Glutamatergic neuron (in vitro differentiated cells): Measurements from ENCODE around the gene C16orf92. TPM values are rescaled to one million over a fixed set of nuclear protein-coding genes. Genes with fewer than 3 reads are reported as not detected.

ENCODE experiments used
- DNase-seq: peaks from one replicate; pipeline ENCODE4 v3.0.0; 2022
- H3K27ac Mint-ChIP-seq: one replicate; pipeline ENCODE4 v1.8.0; 2020; ENCODE audit warnings: mild to moderate bottlenecking, mixed read lengths, inconsistent platforms; ENCODE audit not compliant: unreplicated experiment
- H3K27me3 Mint-ChIP-seq: one replicate; pipeline ENCODE4 v1.8.0; 2020; ENCODE audit warnings: mild to moderate bottlenecking, moderate library complexity, mixed read lengths, inconsistent platforms; ENCODE audit not compliant: unreplicated experiment
- H3K36me3 Mint-ChIP-seq: one replicate; pipeline ENCODE4 v1.8.0; 2020; ENCODE audit warnings: mild to moderate bottlenecking, mixed read lengths, inconsistent platforms; ENCODE audit not compliant: unreplicated experiment
- H3K4me1 Mint-ChIP-seq: one replicate; pipeline ENCODE4 v1.8.0; 2020; ENCODE audit warnings: mild to moderate bottlenecking, low read depth, mixed read lengths, inconsistent platforms; ENCODE audit not compliant: unreplicated experiment
- H3K4me3 Mint-ChIP-seq: one replicate; pipeline ENCODE4 v1.8.0; 2020; ENCODE audit warnings: mild to moderate bottlenecking, mixed read lengths, inconsistent platforms; ENCODE audit not compliant: unreplicated experiment
- H3K9me3 Mint-ChIP-seq: one replicate; pipeline ENCODE4 v1.8.0; 2020; ENCODE audit warnings: mild to moderate bottlenecking, moderate library complexity, mixed read lengths, inconsistent platforms; ENCODE audit not compliant: unreplicated experiment
- total RNA-seq: library from RNA; stranded (reverse); fragmentation: NEBNext Ultra II Directional; extraction: Animal tissue kit (Norgen Biotek cat#: 25700); gene quantifications from one replicate; pipeline ENCODE4 v1.2.1, GENCODE V29; 2021; ENCODE audit not compliant: unreplicated experiment
- TF ChIP-seq, protein P1 (sequence below): fragments of 200-600 bp; sonication (generic); IDR thresholded peaks from one replicate; pipeline ENCODE4 v1.5.0; 2021; ENCODE audit not compliant: partially characterized antibody, unreplicated experiment

Gene C16orf92
- total RNA-seq, 1 donor from 2014 or later = not detected

DNA sequence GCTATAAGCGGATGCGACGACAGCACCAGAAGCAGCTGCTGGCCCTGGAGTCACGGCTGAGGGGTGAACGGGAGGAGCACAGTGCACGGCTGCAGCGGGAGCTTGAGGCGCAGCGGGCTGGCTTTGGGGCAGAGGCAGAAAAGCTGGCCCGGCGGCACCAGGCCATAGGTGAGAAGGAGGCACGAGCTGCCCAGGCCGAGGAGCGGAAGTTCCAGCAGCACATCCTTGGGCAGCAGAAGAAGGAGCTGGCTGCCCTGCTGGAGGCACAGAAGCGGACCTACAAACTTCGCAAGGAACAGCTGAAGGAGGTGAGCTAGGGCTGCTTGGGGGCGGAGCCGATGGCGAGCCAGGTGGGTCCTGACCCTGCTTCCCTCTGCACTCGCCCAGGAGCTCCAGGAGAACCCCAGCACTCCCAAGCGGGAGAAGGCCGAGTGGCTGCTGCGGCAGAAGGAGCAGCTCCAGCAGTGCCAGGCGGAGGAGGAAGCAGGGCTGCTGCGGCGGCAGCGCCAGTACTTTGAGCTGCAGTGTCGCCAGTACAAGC, 37.7 kb upstream of the C16orf92 start:
- H3K4me3 Mint-ChIP-seq = no peak overlapping the region
- peaks cover 16% of the 10 kb centered on the region for H3K27me3 Mint-ChIP-seq
- no peaks in the 10 kb centered on the region for H3K4me1 Mint-ChIP-seq
- H3K27ac Mint-ChIP-seq = no peak overlapping the region
- TF ChIP-seq, protein P1, sequence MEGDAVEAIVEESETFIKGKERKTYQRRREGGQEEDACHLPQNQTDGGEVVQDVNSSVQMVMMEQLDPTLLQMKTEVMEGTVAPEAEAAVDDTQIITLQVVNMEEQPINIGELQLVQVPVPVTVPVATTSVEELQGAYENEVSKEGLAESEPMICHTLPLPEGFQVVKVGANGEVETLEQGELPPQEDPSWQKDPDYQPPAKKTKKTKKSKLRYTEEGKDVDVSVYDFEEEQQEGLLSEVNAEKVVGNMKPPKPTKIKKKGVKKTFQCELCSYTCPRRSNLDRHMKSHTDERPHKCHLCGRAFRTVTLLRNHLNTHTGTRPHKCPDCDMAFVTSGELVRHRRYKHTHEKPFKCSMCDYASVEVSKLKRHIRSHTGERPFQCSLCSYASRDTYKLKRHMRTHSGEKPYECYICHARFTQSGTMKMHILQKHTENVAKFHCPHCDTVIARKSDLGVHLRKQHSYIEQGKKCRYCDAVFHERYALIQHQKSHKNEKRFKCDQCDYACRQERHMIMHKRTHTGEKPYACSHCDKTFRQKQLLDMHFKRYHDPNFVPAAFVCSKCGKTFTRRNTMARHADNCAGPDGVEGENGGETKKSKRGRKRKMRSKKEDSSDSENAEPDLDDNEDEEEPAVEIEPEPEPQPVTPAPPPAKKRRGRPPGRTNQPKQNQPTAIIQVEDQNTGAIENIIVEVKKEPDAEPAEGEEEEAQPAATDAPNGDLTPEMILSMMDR = no peak
- H3K36me3 Mint-ChIP-seq = peaks cover 13% of the 10 kb centered on the region
- DNase-seq = no peak
- peaks cover 8% of the 10 kb centered on the region for H3K9me3 Mint-ChIP-seq

DNA sequence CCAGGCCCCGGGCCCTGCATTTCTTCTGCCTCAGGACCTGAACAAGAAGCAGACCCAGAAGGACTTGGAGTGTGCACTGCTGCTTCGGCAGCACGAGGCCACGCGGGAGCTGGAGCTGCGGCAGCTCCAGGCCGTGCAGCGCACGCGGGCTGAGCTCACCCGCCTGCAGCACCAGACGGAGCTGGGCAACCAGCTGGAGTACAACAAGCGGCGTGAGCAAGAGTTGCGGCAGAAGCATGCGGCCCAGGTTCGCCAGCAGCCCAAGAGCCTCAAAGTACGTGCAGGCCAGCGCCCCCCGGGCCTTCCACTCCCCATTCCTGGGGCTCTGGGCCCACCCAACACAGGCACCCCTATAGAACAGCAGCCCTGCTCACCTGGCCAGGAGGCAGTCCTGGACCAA, 36.8 kb upstream of the C16orf92 start:
- Mint-ChIP-seq H3K4me1 (no peaks in the 10 kb centered on the region), H3K27me3 (peaks cover 17% of the 10 kb centered on the region), H3K27ac (no peak overlapping the region), H3K4me3 (no peak overlapping the region), H3K9me3 (peaks cover 9% of the 10 kb centered on the region), H3K36me3 (peaks cover 12% of the 10 kb centered on the region)
- TF ChIP-seq, protein P1 = no peak
- no peak for DNase-seq

DNA sequence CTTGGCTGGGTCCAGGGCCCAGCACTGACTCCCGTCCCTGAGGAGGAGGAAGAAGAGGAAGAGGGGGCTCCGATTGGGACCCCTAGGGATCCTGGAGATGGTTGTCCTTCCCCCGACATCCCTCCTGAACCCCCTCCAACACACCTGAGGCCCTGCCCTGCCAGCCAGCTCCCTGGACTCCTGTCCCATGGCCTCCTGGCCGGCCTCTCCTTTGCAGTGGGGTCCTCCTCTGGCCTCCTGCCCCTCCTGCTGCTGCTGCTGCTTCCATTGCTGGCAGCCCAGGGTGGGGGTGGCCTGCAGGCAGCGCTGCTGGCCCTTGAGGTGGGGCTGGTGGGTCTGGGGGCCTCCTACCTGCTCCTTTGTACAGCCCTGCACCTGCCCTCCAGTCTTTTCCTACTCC, 36.1 kb upstream of the C16orf92 start:
- peaks cover 17% of the 10 kb centered on the region for H3K27me3 Mint-ChIP-seq
- H3K4me3 Mint-ChIP-seq = no peak overlapping the region
- H3K27ac Mint-ChIP-seq = no peak overlapping the region
- H3K36me3 Mint-ChIP-seq = peaks cover 12% of the 10 kb centered on the region
- TF ChIP-seq, protein P1 = no peak
- no peaks in the 10 kb centered on the region for H3K4me1 Mint-ChIP-seq
- H3K9me3 Mint-ChIP-seq = peaks cover 9% of the 10 kb centered on the region
- DNase-seq = no peak

GRCh38 chr16:29987371-29988085, 35.5 kb upstream of the C16orf92 start:
- peaks cover 9% of the 10 kb centered on the region for H3K9me3 Mint-ChIP-seq
- TF ChIP-seq, protein P1 = no peak

GRCh38 chr16:29988346-29989075, 34.5 kb upstream of the C16orf92 start:
- Mint-ChIP-seq H3K27me3 (peaks cover 13% of the 10 kb centered on the region), H3K4me3 (peak overlapping the region; percentile 10), H3K9me3 (peaks cover 8% of the 10 kb centered on the region), H3K4me1 (no peaks in the 10 kb centered on the region), H3K27ac (peak overlapping the region; percentile 64), H3K36me3 (peaks cover 11% of the 10 kb centered on the region)
- TF ChIP-seq, protein P1 = no peak
- DNase-seq = no peak

More at GRCh38 chr16:29987371-29988085, 35.5 kb upstream of the C16orf92 start:
- H3K36me3 Mint-ChIP-seq = peaks cover 12% of the 10 kb centered on the region
- peak overlapping the region; percentile 66 for H3K27ac Mint-ChIP-seq
- no peaks in the 10 kb centered on the region for H3K4me1 Mint-ChIP-seq
- H3K4me3 Mint-ChIP-seq = no peak overlapping the region
- DNase-seq = no peak
- peaks cover 16% of the 10 kb centered on the region for H3K27me3 Mint-ChIP-seq
